Fibroblast of peridontal ligament (primary cell): ENCODE results near the gene DMXL2.
"Not testable (repeated sequence)": the region's sequence is repeated elsewhere in the genome, so short reads cannot be mapped to it uniquely, and the experiment has no call there.

Experiments used
- DNase-seq: peaks from one replicate; pipeline ENCODE4 v3.0.0-alpha.2; 2010; ENCODE audit errors: extremely low read depth

DMXL2 gene

GRCh38 chr15:51622604-51623370 is at the start of gene DMXL2:
Gene DMXL2 (minus strand): TSS chr15:51622771. CDS start chr15:51622545, 226 bp downstream.
- peak; percentile 83 for DNase-seq

GRCh38 chr15:51672155-51672687 is 49.6 kb upstream of the DMXL2 start:
- no peak for DNase-seq

GRCh38 chr15:51669381-51669780 is 46.8 kb upstream of the DMXL2 start:
- no peak for DNase-seq

- DNase-seq, result no peak
Observed at GRCh38 chr15:51668446-51668845, 45.9 kb upstream of the DMXL2 start.

DNA sequence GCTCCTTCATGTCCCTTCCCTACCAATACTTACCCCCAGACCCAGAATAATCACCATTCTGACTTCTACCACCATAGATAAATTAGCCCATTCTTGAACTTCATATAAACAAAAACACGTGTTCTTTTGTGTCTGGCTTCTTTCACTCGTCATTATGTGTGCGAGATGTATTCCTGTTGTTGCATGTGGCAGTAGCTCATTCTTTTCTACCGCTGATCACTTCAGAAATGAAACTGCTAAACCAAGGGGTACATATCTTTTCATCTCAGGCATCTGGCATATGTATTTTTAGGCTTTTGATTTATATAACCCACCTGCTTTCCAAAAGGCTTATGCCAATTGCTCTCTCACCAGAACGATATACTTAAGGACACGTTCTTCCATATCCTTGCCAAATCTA is 44.9 kb upstream of the DMXL2 start:
- no peak for DNase-seq

GRCh38 chr15:51661072-51661471 is 38.5 kb upstream of the DMXL2 start:
- no peak for DNase-seq

DNA sequence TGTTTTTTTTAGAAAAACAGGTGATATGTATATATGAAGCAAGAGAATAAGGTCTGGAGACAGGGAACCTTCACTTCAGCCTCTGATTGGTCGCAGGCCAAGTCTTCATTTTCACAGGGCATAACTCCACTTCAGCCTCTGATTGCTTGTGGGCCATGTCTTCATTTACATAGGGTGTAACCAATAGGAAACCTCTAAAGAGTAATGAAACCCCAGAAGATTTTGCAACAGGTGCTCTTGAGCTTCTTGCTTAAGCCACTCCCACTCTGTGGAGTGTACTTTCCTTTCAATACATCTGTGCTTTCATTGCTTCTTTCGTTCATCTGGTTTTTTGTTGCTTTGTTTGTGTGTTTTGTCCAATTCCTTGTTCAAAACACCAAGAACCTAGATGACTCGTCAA is 36.1 kb upstream of the DMXL2 start:
- DNase-seq, result no peak

DNA sequence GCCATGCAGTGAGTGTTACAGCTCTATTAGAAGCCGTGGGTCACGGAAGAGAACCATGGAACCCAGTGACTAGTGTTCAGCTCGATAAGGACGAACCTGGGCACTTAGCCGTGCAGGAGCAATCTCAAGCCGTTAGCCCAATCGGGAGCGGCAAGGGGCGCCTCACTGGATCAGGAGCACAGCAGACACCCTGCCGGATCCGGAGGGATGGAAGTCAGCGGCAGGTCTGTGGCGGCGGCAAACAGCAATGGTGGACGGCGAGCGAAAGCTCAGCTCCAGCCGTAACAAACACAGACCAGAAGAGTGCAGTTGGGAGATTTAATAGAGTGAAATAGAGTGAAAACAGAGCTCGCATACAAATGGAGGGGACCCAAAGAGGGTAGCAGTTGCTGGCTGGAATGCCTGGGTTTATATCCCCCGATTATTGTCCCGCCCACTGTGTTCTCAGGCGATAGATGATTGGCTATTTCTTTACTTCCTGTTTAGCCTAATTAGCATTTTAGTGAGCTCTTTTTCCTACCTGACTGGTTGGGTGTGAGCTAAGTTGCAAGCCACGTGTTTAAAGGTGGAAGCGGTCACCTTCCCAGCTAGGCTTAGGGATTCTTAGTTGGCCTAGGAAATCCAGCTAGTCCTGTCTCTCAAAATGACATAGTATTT is 33.0 kb upstream of the DMXL2 start:
- not testable (repeated sequence) for DNase-seq

- no peak for DNase-seq
Observed at GRCh38 chr15:51652084-51652668, 29.6 kb upstream of the DMXL2 start.

DNA sequence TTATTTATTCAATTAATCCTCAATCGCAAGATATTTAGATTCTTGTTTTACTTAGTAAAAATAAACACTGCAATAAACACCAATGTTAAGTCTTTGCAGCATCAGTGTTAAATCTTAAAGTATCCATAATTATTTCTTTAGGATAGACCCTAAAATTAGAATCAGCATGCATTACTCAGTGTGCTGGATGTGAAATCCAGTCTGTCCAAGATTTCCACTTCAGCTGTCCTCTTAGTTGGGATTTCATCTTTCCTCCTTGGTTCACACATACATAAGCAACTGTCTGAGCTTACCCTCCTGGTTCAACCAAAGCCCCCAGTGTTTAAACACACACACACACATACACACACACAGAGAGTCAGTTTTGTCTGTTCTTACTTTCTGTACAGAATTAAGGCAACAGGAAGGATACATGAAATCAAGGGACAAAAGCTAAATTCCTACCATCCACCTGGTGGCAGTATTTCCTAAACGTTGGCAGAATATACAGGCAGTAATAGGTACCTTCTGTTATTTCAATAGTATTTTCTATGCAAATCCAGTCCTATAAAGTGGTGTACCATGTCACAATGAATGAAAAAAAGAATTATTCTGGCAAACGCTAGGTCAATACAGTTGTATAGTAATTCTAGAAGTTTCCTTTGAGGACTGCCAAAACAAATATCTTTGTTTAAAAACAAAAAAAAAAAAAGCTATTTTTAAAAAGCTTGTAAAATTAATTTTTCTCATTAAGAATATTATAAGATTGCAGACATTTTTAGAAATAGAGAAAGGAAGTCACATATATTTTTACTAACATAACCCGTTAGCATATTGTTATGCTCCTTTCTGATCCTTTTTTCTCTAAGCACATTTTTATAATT is 27.3 kb upstream of the DMXL2 start:
- peak; percentile 89 for DNase-seq

DNA sequence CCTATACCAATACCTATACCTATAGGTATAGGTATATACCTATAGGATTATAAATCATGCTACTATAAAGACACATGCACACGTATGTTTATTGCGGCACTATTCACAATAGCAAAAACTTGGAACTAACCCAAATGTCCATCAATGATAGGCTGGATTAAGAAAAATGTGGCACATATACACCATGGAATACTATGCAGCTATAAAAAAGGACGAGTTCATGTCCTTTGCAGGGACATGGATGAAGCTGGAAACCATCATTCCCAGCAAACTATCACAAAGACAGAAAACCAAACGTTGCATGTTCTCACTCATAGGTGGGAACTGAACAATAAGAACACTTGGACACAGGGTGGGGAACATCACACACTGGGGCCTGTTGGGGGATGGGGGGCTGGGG is 26.1 kb upstream of the DMXL2 start:
- DNase-seq, result not testable (repeated sequence)

DNA sequence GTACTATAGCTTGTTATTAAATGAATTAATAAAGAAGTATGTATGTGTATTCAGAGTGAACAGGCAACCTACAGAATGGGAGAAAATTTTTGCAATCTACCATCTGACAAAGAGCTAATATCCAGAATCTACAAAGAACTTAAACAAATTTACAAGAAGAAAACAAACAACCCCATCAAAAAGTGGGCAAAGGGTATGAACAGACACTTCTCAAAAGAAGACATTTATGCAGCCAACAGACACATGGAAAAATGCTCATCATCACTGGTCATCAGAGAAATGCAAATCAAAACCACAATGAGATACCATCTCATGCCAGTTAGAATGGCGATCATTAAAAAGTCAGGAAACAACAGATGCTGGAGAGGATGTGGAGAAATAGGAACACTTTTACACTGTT is 25.5 kb upstream of the DMXL2 start:
- DNase-seq, result not testable (repeated sequence)

DNA sequence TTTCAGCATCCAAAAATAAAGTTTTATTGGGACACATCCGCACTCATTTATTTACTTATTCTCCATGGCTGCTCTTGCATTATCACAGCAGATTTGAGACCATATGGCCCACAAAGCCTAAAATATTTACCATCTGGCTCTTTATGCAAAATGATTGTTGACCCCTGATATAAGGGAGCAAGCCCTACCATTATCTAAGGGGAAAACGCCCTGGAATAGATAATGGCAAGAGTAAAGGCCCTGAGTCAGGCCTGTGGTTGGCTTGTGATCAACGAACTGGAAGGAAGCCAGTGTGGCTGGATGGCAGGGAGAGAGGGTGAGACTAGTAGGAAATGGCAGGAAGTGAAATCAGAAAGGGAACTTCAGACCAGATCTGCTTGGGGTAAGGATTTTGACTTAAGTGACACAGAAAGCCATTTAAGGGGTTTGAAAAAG is 24.6 kb upstream of the DMXL2 start:
- peak; percentile 70 for DNase-seq

GRCh38 chr15:51642696-51643095 is 20.1 kb upstream of the DMXL2 start:
- DNase-seq, result no peak

- DNase-seq, result no peak
Observed at GRCh38 chr15:51641490-51642130, 19.0 kb upstream of the DMXL2 start.

- DNase-seq, result no peak
Observed at GRCh38 chr15:51634591-51635198, 12.1 kb upstream of the DMXL2 start.

DNA sequence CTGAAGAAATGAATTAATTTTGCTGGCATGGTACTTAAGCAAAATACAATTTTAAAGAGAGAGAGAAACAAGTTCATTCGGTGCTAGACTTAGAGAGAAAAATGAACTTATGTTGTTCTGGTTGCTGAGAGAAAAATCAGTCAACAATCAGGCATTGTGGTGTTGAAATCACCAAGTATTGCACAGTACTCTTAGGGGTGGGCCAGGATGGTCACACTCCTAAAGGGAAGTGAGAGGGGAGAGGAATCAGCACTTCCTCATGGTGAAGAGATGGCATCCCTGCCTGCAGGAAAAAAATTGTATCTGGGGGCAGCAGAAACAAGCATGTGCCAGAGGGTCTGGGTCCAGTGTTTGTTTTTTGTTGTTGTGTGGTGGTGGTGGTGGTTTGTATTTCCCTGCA is 7.0 kb upstream of the DMXL2 start:
- DNase-seq, result peak; percentile 9

- DNase-seq, result no peak
Observed at GRCh38 chr15:51625236-51625635, 2.7 kb upstream of the DMXL2 start.

DNA sequence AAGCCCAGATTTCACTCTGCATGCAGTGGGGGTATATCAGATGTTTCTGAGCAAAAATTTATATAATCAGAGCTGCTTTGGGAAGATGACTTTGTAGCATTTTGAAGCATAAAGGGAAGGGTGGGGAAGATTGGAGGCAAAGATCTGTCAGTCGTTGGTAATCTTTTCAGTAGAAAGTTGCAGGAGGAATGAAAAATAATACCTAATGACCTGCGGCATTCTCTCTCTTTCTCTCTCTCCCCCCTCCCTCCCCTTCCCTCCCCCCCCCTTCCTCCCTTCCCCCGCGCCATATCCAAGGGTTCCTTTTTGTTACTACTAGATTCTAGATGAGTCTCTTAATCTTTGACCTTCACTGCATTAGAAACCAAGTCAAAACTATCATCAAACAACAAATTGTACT is 1.5 kb upstream of the DMXL2 start:
- DNase-seq, result no peak

DNA sequence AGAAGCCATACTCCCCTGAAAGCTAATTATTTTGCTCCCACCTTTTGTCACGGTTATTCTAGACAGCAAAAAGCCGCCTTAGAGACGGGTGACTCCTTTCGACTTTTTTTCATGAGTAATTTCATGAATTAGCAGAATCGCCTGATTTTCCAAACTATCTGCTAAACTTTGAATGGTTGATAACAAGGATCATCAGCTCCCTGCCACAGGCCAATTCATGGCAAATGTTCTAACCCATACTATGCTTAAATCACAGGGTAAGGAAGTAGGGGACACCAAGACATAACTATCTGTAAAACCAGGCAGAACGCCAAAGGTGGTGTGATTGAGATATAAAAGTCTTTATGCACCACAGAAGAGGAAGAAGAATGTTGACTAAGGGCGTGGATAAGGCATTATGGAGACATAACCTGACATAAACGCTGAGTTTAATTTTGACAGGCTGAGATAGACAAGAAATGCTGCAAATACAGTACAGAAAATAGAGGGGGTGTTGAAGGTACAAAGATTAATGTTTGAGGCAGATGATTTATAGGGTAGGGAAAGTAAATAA is 891 bp upstream of the DMXL2 start:
- DNase-seq, result no peak
